ENCODE results near the gene KIR3DL2.
"Not testable (repeated sequence)": the region's sequence is repeated elsewhere in the genome, so short reads cannot be mapped to it uniquely, and the experiment has no call there.

Gene KIR3DL2

GRCh38 chr19:54888239-54888638 is 38.0 kb downstream of the KIR3DL2 start:
- TF ChIP-seq GABPA (IDR thresholded peaks at IDR 0.05; ENCODE audit: low read depth) (no peak), REST (IDR thresholded peaks at IDR 0.05; ENCODE audit: insufficient replicate concordance, low read depth) (no peak), SPI1 (IDR thresholded peaks at IDR 0.05; ENCODE audit: borderline replicate concordance, low read depth) (no peak), POLR2AphosphoS5 (IDR thresholded peaks at IDR 0.05; ENCODE audit: low read depth) (no peak)
- TF ChIP-seq, protein P1, sequence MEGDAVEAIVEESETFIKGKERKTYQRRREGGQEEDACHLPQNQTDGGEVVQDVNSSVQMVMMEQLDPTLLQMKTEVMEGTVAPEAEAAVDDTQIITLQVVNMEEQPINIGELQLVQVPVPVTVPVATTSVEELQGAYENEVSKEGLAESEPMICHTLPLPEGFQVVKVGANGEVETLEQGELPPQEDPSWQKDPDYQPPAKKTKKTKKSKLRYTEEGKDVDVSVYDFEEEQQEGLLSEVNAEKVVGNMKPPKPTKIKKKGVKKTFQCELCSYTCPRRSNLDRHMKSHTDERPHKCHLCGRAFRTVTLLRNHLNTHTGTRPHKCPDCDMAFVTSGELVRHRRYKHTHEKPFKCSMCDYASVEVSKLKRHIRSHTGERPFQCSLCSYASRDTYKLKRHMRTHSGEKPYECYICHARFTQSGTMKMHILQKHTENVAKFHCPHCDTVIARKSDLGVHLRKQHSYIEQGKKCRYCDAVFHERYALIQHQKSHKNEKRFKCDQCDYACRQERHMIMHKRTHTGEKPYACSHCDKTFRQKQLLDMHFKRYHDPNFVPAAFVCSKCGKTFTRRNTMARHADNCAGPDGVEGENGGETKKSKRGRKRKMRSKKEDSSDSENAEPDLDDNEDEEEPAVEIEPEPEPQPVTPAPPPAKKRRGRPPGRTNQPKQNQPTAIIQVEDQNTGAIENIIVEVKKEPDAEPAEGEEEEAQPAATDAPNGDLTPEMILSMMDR (IDR thresholded peaks at IDR 0.05; ENCODE audit: insufficient read depth, low read length), result no peak
- no peak overlapping the region for H3K4me3 ChIP-seq (replicated peaks; ENCODE audit: insufficient read depth, low read length)
- H3K27me3 ChIP-seq (ENCODE audit: insufficient read depth, poor library complexity, severe bottlenecking), result no peaks in the 10 kb centered on the region
- no peak overlapping the region for H3K27ac ChIP-seq (replicated peaks)
- no peak for DNase-seq (ENCODE audit: low read depth in 1 of 2, low spot score in 1 of 2)

- TF ChIP-seq, protein P1 (IDR thresholded peaks at IDR 0.05; ENCODE audit: insufficient read depth, low read length), result no peak
- TF ChIP-seq POLR2AphosphoS5 (IDR thresholded peaks at IDR 0.05; ENCODE audit: low read depth), result no peak
- no peak for TF ChIP-seq GABPA (IDR thresholded peaks at IDR 0.05; ENCODE audit: low read depth)
- TF ChIP-seq SPI1 (IDR thresholded peaks at IDR 0.05; ENCODE audit: borderline replicate concordance, low read depth), result no peak
- TF ChIP-seq REST (IDR thresholded peaks at IDR 0.05; ENCODE audit: insufficient replicate concordance, low read depth), result no peak
- Histone ChIP-seq H3K27me3 (ENCODE audit: insufficient read depth, poor library complexity, severe bottlenecking) (no peaks in the 10 kb centered on the region), H3K27ac (replicated peaks) (no peak overlapping the region), H3K4me3 (replicated peaks; ENCODE audit: insufficient read depth, low read length) (no peak overlapping the region)
- no peak for DNase-seq (ENCODE audit: low read depth in 1 of 2, low spot score in 1 of 2)
These were observed 39.3 kb downstream of the KIR3DL2 start for GRCh38 chr19:54889566-54889965.

DNA sequence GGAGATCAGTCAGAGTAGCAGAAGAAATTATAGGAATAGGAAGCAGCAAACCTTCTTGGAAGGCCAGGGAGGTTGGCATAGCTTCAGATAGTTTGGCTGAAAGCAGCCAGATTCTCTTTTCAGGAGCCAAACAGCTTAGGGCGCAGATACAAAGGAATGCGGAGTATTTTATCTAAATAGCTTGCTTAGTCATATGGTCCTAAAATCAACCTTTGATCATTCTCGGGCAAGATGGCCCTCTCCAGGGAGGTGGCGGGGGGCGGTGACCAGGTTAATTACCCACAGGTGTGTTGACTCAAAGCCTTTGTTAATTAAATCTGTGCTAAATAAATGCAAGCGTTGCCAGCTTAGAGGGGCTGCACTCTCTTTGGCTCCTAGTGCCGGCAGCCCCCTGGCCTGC is 43.2 kb downstream of the KIR3DL2 start:
- H3K27me3 ChIP-seq (ENCODE audit: insufficient read depth, poor library complexity, severe bottlenecking), result no peaks in the 10 kb centered on the region
- TF ChIP-seq POLR2AphosphoS5 (IDR thresholded peaks at IDR 0.05; ENCODE audit: low read depth) (no peak), GABPA (IDR thresholded peaks at IDR 0.05; ENCODE audit: low read depth) (no peak), REST (IDR thresholded peaks at IDR 0.05; ENCODE audit: insufficient replicate concordance, low read depth) (no peak), SPI1 (IDR thresholded peaks at IDR 0.05; ENCODE audit: borderline replicate concordance, low read depth) (no peak)
- TF ChIP-seq, protein P1 (IDR thresholded peaks at IDR 0.05; ENCODE audit: insufficient read depth, low read length), result no peak
- DNase-seq (ENCODE audit: low read depth in 1 of 2, low spot score in 1 of 2), result no peak
- no peak overlapping the region for H3K27ac ChIP-seq (replicated peaks)
- H3K4me3 ChIP-seq (replicated peaks; ENCODE audit: insufficient read depth, low read length), result no peak overlapping the region

DNA sequence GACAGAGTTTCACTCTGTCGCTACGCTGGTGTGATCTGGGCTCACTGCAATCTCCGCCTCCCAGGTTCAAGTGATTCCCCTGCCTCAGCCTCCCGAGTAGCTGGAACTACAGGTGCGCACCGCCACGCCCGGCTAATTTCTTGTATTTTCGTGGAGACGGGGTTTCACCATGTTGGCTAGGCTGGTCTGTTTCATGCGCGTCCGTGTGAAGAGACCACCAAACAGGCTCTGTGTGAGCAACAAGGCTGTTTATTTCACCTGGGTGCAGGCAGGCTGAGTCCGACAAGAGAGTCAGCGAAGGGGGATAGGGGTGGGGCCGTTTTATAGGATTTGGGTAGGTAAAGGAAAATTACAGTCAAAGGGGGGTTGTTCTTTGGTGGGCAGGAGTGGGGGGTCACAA is 43.9 kb downstream of the KIR3DL2 start:
- DNase-seq (ENCODE audit: low read depth in 1 of 2, low spot score in 1 of 2); H3K27ac ChIP-seq (replicated peaks); H3K4me3 ChIP-seq (replicated peaks; ENCODE audit: insufficient read depth, low read length); H3K27me3 ChIP-seq (ENCODE audit: insufficient read depth, poor library complexity, severe bottlenecking): not testable (repeated sequence)
